Stimulated activated memory B cell treated with anti-CD40 and anti-IgM and Interleukin-4, amounts not matched to agents 10 μg/mL and 1 μg/mL and 100 μg/mL, for 72 hours (primary cell): Measurements from ENCODE around the gene PRMT7.

Experiments used
- ATAC-seq: fragments of 150-1000 bp; cut with Tn5 transposase; 2 replicates; pipeline ENCODE4 v1.10.0; 2021
- H3K27ac Mint-ChIP-seq: one replicate; pipeline ENCODE4 v1.8.0; 2022; ENCODE audit warnings: mild to moderate bottlenecking, mixed read lengths
- H3K27me3 Mint-ChIP-seq: one replicate; pipeline ENCODE4 v1.8.0; 2022; ENCODE audit warnings: mixed read lengths
- H3K36me3 Mint-ChIP-seq: one replicate; pipeline ENCODE4 v1.8.0; 2022; ENCODE audit warnings: mixed read lengths
- H3K4me1 Mint-ChIP-seq: one replicate; pipeline ENCODE4 v1.8.0; 2022; ENCODE audit warnings: mixed read lengths
- H3K4me3 Mint-ChIP-seq: one replicate; pipeline ENCODE4 v1.8.0; 2022; ENCODE audit warnings: mild to moderate bottlenecking, moderate library complexity, mixed read lengths
- H3K9me3 Mint-ChIP-seq: one replicate; pipeline ENCODE4 v1.8.0; 2022; ENCODE audit warnings: mixed read lengths

Gene PRMT7

DNA sequence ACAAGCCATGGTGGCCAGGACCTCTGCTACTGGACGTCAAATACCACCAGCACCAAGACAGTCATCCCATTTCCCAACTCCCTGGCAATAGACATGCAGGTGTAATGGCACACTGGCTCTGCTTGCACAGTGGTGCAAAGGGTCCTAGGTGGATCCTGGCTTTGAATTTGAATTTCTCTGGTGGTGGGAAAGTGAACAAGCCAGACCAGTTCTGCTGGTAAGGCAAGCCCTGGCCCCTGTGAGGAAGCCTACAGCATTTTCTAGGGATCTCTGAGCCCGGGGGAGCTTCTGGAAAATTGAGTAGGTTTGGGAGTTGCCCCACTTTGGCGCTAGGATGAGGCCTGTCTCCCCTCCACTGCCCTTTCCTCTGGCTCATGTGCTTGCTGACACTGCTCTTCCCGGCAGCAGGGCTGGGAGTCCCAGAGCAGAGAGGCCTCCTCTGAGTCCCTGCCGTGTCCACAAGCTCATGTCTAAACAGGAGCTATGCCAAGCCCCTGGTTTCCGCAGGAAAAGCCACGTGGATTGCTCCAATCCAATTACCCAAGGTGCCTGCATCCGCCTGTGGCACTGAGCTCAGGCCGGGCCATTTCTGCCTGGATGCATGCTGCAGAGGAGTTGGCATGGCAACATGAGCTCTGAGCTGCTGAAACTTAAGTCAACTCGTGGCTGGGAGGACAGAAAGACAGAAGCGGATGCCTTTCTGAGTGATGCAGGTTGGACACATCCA lies 67.0 kb downstream of the PRMT7 start:
- no peaks in the 10 kb centered on the region for H3K36me3 Mint-ChIP-seq
- H3K4me3 Mint-ChIP-seq = no peak overlapping the region
- peaks cover 45% of the 10 kb centered on the region for H3K4me1 Mint-ChIP-seq
- no peak for ATAC-seq
- H3K27me3 Mint-ChIP-seq = no peaks in the 10 kb centered on the region
- no peaks in the 10 kb centered on the region for H3K9me3 Mint-ChIP-seq
- H3K27ac Mint-ChIP-seq = no peak overlapping the region

DNA sequence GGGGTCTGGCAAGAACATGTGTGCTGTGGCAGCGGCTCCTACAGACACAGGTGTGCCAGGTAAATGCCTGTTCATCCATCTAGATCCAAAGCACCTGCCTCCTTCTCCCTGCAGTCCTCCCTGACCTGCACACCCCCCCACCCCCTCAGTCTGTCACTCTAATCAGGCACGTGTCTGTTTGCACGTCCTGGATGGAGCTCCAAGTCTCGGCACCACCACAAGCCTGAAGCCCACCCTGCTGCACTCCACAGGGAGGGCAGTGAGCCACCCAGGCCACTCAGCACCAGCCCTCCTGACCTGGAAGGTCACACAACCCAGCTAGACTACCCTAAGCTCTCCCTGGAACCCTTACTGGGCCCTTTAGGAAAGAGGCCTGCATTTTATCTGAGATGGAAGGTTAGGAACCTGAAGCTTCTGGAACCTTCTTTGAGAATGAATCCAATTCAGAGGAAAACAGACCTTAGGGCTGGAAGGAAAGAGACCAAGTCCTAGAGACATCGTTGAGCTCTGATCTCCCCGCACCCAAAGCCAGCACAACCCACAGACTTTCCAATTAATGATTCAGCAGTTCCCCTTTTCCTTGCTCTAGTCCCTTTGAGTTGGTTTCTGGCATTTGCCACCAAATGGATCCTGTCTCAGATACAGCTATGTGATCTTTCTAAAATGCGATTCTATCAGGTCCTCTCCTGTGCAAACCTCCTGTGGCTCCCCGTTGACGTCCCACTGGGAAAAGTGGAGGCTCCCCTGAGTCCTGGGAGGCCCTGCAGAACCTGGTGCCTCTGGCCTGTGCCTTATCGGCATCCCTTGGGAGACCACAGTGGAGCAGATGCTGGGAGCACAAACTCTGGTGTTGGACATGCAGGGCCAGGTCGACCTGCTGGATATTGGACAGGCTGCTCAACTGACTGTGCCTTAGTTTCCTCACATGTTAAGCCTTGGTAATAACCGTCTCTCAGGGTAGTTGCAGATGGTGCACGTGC lies 67.9 kb downstream of the PRMT7 start:
- Mint-ChIP-seq H3K4me3 (no peak overlapping the region), H3K27ac (no peak overlapping the region)

DNA sequence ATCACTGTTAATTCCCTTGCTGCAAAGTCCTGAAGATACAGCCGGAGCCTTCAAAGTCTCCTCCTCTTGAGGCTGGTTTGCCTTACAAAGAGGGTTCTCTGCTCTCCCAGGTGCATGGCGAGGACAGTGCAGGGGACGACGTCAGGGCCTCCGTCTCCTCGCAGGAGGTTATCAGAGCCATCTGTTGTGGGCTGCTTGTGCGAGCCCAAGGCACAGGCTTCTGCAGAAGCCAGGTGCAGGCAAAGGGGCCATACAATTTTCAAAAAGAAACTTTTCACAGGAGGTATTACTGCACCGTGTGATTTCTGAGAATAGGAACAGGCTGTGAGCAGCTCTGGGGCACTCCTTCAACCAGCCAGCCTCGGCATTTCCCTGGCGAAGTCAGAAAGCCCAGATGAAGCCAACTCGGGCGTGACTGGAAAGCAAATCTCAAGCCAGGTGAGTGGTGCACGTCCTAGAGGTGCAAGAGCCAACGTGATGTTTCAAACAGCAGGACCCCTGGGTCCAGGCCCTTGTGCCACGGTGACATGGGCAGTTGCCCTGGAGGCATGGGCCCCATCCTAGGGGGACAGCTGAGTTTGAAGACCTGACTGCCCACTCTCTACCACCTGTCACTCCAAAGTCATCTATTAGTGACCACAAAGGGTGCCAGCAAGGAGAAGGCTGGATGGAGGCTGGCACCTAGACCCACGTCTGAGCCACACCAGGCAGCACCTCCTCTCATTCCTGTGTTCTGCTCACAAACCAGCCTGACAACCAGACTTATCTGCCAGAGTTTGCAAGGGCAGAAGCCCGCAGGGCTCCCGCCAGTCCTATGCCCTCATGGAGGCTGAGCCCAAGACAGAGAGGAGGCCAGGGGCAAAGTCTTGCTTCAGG lies 68.9 kb downstream of the PRMT7 start:
- H3K9me3 Mint-ChIP-seq = no peaks in the 10 kb centered on the region
- no peaks in the 10 kb centered on the region for H3K27me3 Mint-ChIP-seq
- no peak overlapping the region for H3K27ac Mint-ChIP-seq
- no peaks in the 10 kb centered on the region for H3K36me3 Mint-ChIP-seq
- H3K4me1 Mint-ChIP-seq = peaks cover 63% of the 10 kb centered on the region
- no peak overlapping the region for H3K4me3 Mint-ChIP-seq
- peak; percentile 43 for ATAC-seq

More for the DNA sequence above, 67.9 kb downstream of the PRMT7 start:
- H3K27me3 Mint-ChIP-seq = no peaks in the 10 kb centered on the region
- H3K4me1 Mint-ChIP-seq = peaks cover 54% of the 10 kb centered on the region
- ATAC-seq = no peak
- H3K9me3 Mint-ChIP-seq = no peaks in the 10 kb centered on the region
- no peaks in the 10 kb centered on the region for H3K36me3 Mint-ChIP-seq

DNA sequence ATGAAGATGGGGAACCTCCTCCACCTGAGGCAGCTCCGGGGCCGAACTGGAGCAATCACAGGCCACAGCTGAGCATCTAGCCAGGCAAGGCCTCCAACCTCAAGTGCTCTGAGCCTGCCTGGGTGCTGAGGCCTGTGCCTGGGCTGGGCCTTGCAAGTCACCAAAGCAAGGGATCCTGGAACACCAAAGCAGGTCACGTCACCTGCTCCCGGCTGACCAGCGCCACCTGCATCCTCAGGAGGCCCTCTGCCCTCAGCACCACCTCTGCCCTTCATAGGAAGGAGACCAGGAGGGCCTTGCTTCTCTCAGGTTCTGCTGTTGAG lies 69.5 kb downstream of the PRMT7 start:
- H3K27ac Mint-ChIP-seq = peak overlapping the region; percentile 67
- H3K27me3 Mint-ChIP-seq = no peaks in the 10 kb centered on the region
- no peaks in the 10 kb centered on the region for H3K9me3 Mint-ChIP-seq
- no peak overlapping the region for H3K4me3 Mint-ChIP-seq
- H3K36me3 Mint-ChIP-seq = no peaks in the 10 kb centered on the region
- H3K4me1 Mint-ChIP-seq = peaks cover 69% of the 10 kb centered on the region
- no peak for ATAC-seq

DNA sequence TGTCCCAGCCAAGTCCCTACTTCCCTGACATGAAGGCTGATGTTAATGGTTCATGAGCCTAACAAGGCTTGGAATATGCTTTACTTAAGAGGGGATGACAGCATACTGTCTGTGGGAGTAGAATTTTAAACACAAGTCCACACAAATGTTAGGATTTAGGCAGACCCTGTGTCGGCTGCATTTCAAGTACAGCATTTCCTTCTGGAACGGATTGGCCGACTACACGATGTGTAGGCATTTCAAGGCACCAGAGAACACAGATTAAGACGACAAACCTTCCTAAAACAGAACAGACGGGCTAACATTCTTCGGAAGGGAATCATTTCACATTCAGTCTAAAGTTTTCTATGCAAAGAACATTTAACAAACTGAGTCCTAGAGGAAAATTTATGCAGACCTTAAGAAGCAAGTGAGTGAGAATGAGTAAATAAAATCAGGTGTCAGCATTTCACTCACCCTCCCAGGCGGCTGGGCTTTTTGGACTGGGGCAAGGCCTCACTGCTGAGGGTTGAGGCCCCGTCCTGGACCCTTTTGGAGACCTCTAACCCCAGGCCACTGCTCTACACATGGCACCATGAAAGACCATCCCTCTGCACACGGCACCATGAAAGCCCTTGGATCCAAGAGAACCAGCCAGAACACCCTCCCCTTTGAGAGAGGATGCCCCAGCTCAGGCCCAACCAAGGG lies 70.0 kb downstream of the PRMT7 start:
- H3K9me3 Mint-ChIP-seq = no peaks in the 10 kb centered on the region
- no peaks in the 10 kb centered on the region for H3K27me3 Mint-ChIP-seq
- peak overlapping the region; percentile 67 for H3K27ac Mint-ChIP-seq
- peaks cover 74% of the 10 kb centered on the region for H3K4me1 Mint-ChIP-seq
- ATAC-seq = no peak
- H3K4me3 Mint-ChIP-seq = no peak overlapping the region
- no peaks in the 10 kb centered on the region for H3K36me3 Mint-ChIP-seq

DNA sequence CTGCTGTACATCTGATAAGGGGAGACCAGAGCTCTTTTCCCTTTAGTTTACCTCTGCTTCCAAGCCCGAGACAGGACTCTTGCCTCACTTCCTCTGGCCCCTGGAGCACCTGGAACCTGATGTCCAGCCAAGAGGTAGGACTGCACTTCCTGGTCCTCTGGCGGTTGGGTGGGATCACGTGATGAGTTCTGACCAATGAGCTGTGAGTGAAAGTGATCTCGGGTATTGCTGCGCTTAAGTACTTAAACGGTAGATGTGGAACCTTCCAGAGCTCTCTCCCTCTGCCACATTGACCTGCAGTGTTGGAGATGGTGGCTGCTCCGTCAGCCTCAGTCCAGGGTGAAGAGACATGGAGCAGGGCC lies 70.5 kb downstream of the PRMT7 start:
- no peak for ATAC-seq
- peaks cover 74% of the 10 kb centered on the region for H3K4me1 Mint-ChIP-seq
- H3K4me3 Mint-ChIP-seq = no peak overlapping the region
- no peaks in the 10 kb centered on the region for H3K36me3 Mint-ChIP-seq
- H3K27me3 Mint-ChIP-seq = no peaks in the 10 kb centered on the region
- peak overlapping the region; percentile 67 for H3K27ac Mint-ChIP-seq
- H3K9me3 Mint-ChIP-seq = no peaks in the 10 kb centered on the region

DNA sequence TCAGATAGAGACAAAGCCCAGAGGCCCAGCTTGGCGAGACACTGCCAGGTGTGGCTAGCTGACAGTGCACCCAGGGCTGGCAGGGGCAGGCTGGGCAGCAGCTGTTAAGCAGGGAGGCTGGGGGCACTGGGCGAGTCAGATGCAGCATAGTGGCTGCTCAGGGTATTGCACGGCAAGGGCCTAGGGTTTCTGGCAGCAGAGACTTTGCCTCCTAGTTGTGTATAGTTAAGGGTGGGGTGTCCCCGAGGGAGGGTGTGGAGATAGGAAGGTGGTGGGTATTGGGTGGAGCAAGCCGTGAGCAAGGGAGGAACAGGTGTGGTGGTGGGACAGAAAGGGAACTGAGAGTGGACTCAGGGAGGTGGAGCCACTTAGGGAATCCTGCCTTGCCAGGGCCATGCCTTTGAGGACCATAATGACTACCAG lies 71.5 kb downstream of the PRMT7 start:
- no peaks in the 10 kb centered on the region for H3K9me3 Mint-ChIP-seq
- no peak overlapping the region for H3K4me3 Mint-ChIP-seq
- peak overlapping the region; percentile 67 for H3K27ac Mint-ChIP-seq
- ATAC-seq = peak; percentile 77
- no peaks in the 10 kb centered on the region for H3K27me3 Mint-ChIP-seq
- H3K4me1 Mint-ChIP-seq = peaks cover 78% of the 10 kb centered on the region
- H3K36me3 Mint-ChIP-seq = no peaks in the 10 kb centered on the region

DNA sequence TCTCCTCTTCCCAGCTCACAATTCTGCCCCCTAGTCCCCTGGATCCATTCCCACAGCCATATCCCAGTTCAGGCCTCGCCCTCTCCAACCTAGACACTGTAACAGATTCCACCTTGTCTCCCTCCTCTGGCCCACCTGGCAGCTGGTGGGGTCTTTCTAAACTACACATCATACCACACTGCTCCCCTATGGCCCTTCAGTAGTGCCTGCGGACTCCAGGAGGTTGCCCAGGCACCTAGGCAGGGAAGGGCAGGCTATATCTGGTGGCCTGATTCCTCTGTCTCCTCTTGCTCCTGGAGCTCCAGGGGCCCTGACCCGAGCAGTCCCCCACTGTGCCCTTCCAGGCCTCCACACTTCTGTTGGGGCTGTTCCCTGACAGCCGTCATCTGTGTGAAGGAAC lies 73.0 kb downstream of the PRMT7 start:
- H3K4me1 Mint-ChIP-seq = peaks cover 71% of the 10 kb centered on the region
- no peak overlapping the region for H3K4me3 Mint-ChIP-seq

DNA sequence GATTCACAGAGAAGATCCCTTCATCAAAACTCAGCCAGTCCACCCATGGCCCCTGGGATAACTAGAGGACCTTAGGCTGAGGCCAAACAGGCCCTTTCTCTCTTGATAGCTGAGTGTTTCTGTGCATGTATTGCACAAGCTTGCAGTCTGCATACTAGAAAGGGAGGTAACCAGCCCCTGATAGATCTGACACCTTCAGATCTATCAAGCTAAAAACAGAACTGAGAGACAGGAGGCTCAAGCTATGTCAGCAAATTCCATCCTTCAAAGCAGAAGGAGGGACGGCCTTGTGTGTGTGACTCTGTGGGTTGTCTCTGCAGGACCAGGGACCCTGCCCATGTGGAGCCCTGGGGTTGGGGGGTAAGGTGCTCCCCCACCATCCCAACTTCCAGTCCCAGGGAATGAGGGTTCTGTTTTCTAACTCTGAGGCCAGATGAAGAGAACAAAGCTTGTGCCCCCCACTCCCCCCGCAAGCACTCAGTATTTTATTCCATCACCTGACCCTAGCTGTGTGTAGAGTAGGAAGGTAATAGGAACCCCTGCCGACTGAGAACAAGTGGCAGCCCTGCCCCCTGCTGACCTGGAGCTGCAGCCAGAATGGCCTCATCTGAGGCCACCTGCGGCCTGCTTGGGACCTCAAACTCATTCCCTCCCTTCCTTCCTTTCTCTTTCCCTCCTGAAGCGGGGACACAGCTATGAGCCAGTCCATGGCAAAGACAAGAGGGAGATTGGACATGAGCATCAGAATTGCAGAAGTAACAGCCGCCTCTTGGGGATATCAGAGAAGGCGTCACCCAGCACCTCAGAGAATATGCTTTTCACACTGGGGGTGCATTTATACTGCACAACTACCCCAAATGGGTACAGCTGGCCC lies 73.7 kb downstream of the PRMT7 start:
- Mint-ChIP-seq H3K4me3 (no peak overlapping the region), H3K4me1 (peaks cover 65% of the 10 kb centered on the region), H3K27me3 (no peaks in the 10 kb centered on the region), H3K36me3 (no peaks in the 10 kb centered on the region), H3K27ac (peak overlapping the region; percentile 73), H3K9me3 (no peaks in the 10 kb centered on the region)
- peak; percentile 51 for ATAC-seq

More for the DNA sequence above, 73.0 kb downstream of the PRMT7 start:
- Mint-ChIP-seq H3K36me3 (no peaks in the 10 kb centered on the region), H3K27me3 (no peaks in the 10 kb centered on the region), H3K27ac (peak overlapping the region; percentile 73), H3K9me3 (no peaks in the 10 kb centered on the region)
- no peak for ATAC-seq

DNA sequence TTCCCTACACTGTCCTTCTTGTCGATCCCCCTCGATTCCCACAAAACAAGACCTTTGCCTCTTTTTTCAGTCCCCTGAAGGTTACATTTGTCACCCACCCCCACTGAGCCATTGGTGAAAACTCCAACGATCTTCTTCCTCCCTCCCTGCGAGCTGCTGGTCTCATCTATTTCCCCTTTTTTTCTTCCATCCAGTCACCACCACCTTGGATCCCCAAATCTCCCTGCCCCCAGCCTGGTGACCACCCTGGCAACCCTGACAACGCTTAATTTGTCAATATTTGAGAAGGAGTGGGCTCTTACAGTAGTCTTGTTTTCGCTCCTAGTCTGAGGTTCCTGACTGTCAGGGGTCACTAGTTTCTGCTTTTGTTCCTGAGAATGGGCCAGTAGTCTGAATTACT lies 74.6 kb downstream of the PRMT7 start:
- peak overlapping the region; percentile 73 for H3K27ac Mint-ChIP-seq
- peaks cover 58% of the 10 kb centered on the region for H3K4me1 Mint-ChIP-seq
- no peaks in the 10 kb centered on the region for H3K27me3 Mint-ChIP-seq
- H3K4me3 Mint-ChIP-seq = no peak overlapping the region
- no peaks in the 10 kb centered on the region for H3K36me3 Mint-ChIP-seq
- H3K9me3 Mint-ChIP-seq = no peaks in the 10 kb centered on the region
- no peak for ATAC-seq

DNA sequence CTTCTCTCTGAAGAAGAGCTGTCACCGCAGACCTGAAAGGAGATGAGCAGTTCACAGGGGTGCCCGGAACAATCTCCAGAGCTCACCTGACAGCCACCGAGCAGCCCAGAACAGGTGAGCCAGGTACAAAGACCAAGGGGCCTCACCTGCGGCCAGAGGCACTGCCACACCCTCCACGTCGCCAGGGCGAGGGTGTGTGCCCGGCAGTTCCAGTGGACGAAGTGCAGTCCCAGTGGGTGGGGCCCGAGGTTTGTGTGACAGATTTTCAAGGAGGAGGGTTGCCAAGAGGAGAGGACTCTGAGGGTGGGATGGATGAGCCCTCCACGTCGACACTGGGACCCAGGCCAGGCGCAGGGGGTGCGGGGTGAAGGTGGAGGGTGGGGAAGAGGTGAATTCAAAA lies 75.8 kb downstream of the PRMT7 start:
- Mint-ChIP-seq H3K36me3 (no peaks in the 10 kb centered on the region), H3K4me1 (peaks cover 46% of the 10 kb centered on the region), H3K27ac (no peak overlapping the region), H3K27me3 (no peaks in the 10 kb centered on the region), H3K4me3 (no peak overlapping the region), H3K9me3 (no peaks in the 10 kb centered on the region)
- ATAC-seq = no peak

DNA sequence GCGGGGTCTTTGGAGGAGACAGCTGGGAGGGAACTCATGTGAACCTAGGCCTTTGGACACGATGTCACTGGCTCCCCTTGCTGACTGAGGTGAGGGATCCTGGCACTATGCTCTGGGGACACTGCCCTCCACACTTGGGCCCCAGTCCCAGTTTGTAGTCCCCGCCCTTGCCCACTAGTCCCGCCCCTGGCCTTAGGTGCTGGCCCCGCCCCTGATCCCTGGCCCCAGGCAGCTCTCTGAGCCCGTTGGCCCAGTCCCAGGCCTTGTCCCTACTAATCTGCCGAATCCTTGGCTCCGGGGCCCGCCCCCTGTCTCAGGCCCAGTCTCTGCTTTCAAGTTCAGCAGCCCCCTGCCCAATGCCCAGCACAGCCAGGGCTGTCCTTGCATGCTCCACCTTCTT lies 76.5 kb downstream of the PRMT7 start:
- Mint-ChIP-seq H3K27ac (peak overlapping the region; percentile 27), H3K36me3 (no peaks in the 10 kb centered on the region), H3K27me3 (no peaks in the 10 kb centered on the region), H3K4me3 (no peak overlapping the region), H3K4me1 (peaks cover 39% of the 10 kb centered on the region), H3K9me3 (no peaks in the 10 kb centered on the region)
- ATAC-seq = no peak

DNA sequence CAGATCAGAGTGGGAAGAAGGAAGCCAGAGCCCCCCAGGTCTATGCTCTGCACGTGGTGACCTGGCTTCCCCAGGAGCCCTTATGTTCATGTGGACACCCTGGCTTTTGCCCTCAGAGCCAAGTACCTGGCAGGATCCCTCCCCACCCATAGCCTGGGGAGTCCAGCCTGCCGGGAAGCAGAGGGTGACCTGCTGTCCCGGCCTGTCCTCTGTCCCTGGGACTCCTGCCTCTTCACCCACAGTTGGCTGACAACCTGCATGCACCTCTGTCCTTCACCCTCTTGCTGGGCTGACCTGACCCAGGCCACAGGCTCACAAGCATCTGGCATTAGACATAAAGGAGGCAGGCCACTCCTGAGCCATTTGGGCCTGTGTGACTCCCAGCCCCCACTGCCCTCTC lies 77.3 kb downstream of the PRMT7 start:
- peak overlapping the region; percentile 27 for H3K27ac Mint-ChIP-seq
- H3K36me3 Mint-ChIP-seq = no peaks in the 10 kb centered on the region
- H3K4me3 Mint-ChIP-seq = no peak overlapping the region
- ATAC-seq = no peak
- no peaks in the 10 kb centered on the region for H3K9me3 Mint-ChIP-seq
- H3K4me1 Mint-ChIP-seq = peaks cover 31% of the 10 kb centered on the region
- no peaks in the 10 kb centered on the region for H3K27me3 Mint-ChIP-seq

DNA sequence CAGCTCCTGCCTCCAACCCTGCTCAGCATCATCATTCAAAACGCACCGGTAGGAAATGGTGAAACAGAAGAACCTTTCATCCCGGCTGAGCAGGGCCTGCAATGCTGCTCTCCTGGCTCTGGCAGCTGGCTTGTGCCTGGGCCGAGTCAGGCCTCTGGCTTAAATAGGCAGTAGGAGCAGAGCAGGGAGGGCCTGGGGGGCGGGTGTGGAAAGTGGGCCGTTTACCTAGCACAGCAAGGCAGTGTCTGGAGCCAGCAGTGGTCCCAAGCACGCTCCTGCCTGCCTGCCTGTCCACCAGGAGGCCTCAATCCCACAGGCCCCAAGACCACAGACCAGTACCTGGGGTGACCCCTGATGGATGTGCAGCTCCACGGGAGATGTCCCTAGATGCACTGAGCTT lies 78.2 kb downstream of the PRMT7 start:
- Mint-ChIP-seq H3K4me1 (peaks cover 22% of the 10 kb centered on the region), H3K4me3 (no peak overlapping the region), H3K9me3 (no peaks in the 10 kb centered on the region), H3K27me3 (no peaks in the 10 kb centered on the region), H3K36me3 (no peaks in the 10 kb centered on the region), H3K27ac (no peak overlapping the region)
- no peak for ATAC-seq
